MM.1S (cell line): Measurements from ENCODE around the gene CDC5L.

Experiments used
- DNase-seq: peaks from one replicate; pipeline ENCODE4 v3.0.0-alpha.2; 2015
- H2AFZ ChIP-seq: fragments of 300-600 bp; sonication (generic); 2 replicates; pipeline ENCODE4 v1.6.0; 2016; ENCODE audit warnings: antibody characterized with exemption, low read length
- H3F3A ChIP-seq: fragments of 300-600 bp; sonication (generic); 2 replicates; pipeline ENCODE4 v1.6.1; 2016; ENCODE audit warnings: mild to moderate bottlenecking, antibody characterized with exemption, low read length, moderate library complexity, mixed read lengths; ENCODE audit not compliant: insufficient read depth
- H3K27ac ChIP-seq: fragments of 300-600 bp; sonication (generic); 2 replicates; pipeline ENCODE4 v1.5.1; 2016; ENCODE audit warnings: mild to moderate bottlenecking, low read length
- H3K27me3 ChIP-seq: fragments of 300-600 bp; sonication (generic); replicated peaks from 2 replicates; pipeline ENCODE4 v1.6.0; 2016; ENCODE audit warnings: low read length; ENCODE audit not compliant: insufficient read depth
- H3K36me3 ChIP-seq: fragments of 300-600 bp; sonication (generic); replicated peaks from 2 replicates; pipeline ENCODE4 v1.6.1; 2016; ENCODE audit warnings: mild to moderate bottlenecking, low read length, mixed read lengths; ENCODE audit not compliant: insufficient read depth
- H3K4me1 ChIP-seq: fragments of 300-600 bp; sonication (generic); 2 replicates; pipeline ENCODE4 v1.6.1; 2016; ENCODE audit warnings: low read length, mixed read lengths
- H3K4me2 ChIP-seq: fragments of 300-600 bp; sonication (generic); 2 replicates; pipeline ENCODE4 v1.6.0; 2016; ENCODE audit warnings: low read depth, low read length
- H3K4me3 ChIP-seq: fragments of 300-600 bp; sonication (generic); 2 replicates; pipeline ENCODE4 v1.5.1; 2016; ENCODE audit warnings: low read length, mixed read lengths
- H3K79me2 ChIP-seq: fragments of 300-600 bp; sonication (generic); 2 replicates; pipeline ENCODE4 v1.6.1; 2016; ENCODE audit warnings: mixed run types, low read length, mixed read lengths
- H3K9ac ChIP-seq: fragments of 300-600 bp; sonication (generic); 2 replicates; pipeline ENCODE4 v1.6.1; 2016; ENCODE audit warnings: low read length, mixed read lengths
- H3K9me2 ChIP-seq: fragments of 300-600 bp; sonication (generic); replicated peaks from 2 replicates; pipeline ENCODE4 v1.6.1; 2016; ENCODE audit warnings: mild to moderate bottlenecking, low read length, mixed read lengths; ENCODE audit not compliant: insufficient read depth
- H3K9me3 ChIP-seq: fragments of 300-600 bp; sonication (generic); replicated peaks from 2 replicates; pipeline ENCODE4 v1.6.1; 2016; ENCODE audit warnings: mild to moderate bottlenecking, low read length, mixed read lengths; ENCODE audit not compliant: insufficient read depth
- H4K20me1 ChIP-seq: fragments of 300-600 bp; sonication (generic); 2 replicates; pipeline ENCODE4 v1.6.1; 2016; ENCODE audit warnings: mild to moderate bottlenecking, low read length, moderate library complexity, mixed read lengths; ENCODE audit not compliant: insufficient read depth
- EZH2 ChIP-seq: fragments of 300-600 bp; sonication (generic); optimal IDR thresholded peaks from 2 replicates; pipeline ENCODE3; 2017; ENCODE audit warnings: low read depth, mild to moderate bottlenecking, antibody characterized with exemption, low read length, mixed read lengths
- EZH2phosphoT487 ChIP-seq: fragments of 300-600 bp; sonication (generic); IDR thresholded peaks from 2 replicates; pipeline ENCODE4 v1.6.1; 2018; ENCODE audit warnings: antibody characterized with exemption, low read length
- TF ChIP-seq, protein P1 (sequence below): fragments of 300-600 bp; sonication (generic); IDR thresholded peaks from 2 replicates; pipeline ENCODE4 v1.5.1; 2016; ENCODE audit warnings: antibody characterized with exemption, low read length, mixed read lengths

Gene CDC5L

GRCh38 chr6:44399991-44400390 lies 12.5 kb downstream of the CDC5L start:
- no peak overlapping the region for H3K27ac ChIP-seq
- no peak overlapping the region for H3K9ac ChIP-seq
- no peak overlapping the region for H2AFZ ChIP-seq
- no peak overlapping the region for H3K4me3 ChIP-seq
- H3K4me2 ChIP-seq: no peak overlapping the region
- no peaks in the 10 kb centered on the region for H4K20me1 ChIP-seq
- no peak for DNase-seq
- no peaks in the 10 kb centered on the region for H3K9me2 ChIP-seq
- no peaks in the 10 kb centered on the region for H3K4me1 ChIP-seq
- H3K36me3 ChIP-seq: peaks cover 20% of the 10 kb centered on the region; the same call in 1 of the 2 replicates
- H3K79me2 ChIP-seq: peaks cover 53% of the 10 kb centered on the region
- no peaks in the 10 kb centered on the region for H3K9me3 ChIP-seq
- no peaks in the 10 kb centered on the region for H3K27me3 ChIP-seq
- TF ChIP-seq EZH2 (no peak), EZH2phosphoT487 (no peak)
- TF ChIP-seq, protein P1, sequence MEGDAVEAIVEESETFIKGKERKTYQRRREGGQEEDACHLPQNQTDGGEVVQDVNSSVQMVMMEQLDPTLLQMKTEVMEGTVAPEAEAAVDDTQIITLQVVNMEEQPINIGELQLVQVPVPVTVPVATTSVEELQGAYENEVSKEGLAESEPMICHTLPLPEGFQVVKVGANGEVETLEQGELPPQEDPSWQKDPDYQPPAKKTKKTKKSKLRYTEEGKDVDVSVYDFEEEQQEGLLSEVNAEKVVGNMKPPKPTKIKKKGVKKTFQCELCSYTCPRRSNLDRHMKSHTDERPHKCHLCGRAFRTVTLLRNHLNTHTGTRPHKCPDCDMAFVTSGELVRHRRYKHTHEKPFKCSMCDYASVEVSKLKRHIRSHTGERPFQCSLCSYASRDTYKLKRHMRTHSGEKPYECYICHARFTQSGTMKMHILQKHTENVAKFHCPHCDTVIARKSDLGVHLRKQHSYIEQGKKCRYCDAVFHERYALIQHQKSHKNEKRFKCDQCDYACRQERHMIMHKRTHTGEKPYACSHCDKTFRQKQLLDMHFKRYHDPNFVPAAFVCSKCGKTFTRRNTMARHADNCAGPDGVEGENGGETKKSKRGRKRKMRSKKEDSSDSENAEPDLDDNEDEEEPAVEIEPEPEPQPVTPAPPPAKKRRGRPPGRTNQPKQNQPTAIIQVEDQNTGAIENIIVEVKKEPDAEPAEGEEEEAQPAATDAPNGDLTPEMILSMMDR: no peak
- H3F3A ChIP-seq: no peaks in the 10 kb centered on the region

- Histone ChIP-seq H3K9ac (no peak overlapping the region), H4K20me1 (no peaks in the 10 kb centered on the region), H3K4me1 (no peaks in the 10 kb centered on the region), H3K9me2 (no peaks in the 10 kb centered on the region), H3K9me3 (no peaks in the 10 kb centered on the region), H3K4me2 (no peak overlapping the region), H3F3A (no peaks in the 10 kb centered on the region), H3K27me3 (no peaks in the 10 kb centered on the region), H3K4me3 (no peak overlapping the region), H3K36me3 (peaks cover 15% of the 10 kb centered on the region; the same call in 1 of the 2 replicates), H3K79me2 (peaks cover 47% of the 10 kb centered on the region), H3K27ac (no peak overlapping the region), H2AFZ (no peak overlapping the region)
- TF ChIP-seq EZH2 (no peak), EZH2phosphoT487 (no peak)
- TF ChIP-seq, protein P1: no peak
- no peak for DNase-seq
These were observed 13.1 kb downstream of the CDC5L start for GRCh38 chr6:44400572-44400971.

DNA sequence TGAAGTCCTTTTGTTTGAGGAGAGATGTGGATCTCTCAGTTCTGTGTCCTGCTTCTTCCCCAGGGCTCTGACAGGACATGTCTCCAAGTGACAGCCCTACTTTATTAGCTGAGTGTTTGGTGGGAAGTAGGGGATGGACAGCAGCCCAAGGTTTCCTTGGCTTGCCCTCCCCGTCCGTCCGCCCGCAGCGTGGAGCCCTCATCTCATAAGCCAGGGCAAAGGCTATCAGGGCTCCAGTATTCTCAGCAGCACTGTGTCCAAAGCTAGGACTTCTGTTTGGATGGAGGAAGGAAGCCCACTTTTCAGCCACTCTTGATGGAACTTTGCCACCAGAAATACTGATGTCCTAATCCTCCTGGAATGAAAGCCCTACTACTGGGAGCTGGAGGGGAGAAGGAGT lies 13.6 kb downstream of the CDC5L start:
- Histone ChIP-seq H2AFZ (no peak overlapping the region), H3K27me3 (no peaks in the 10 kb centered on the region), H4K20me1 (no peaks in the 10 kb centered on the region), H3K9ac (no peak overlapping the region), H3K4me1 (no peaks in the 10 kb centered on the region), H3K4me3 (no peak overlapping the region), H3K4me2 (no peak overlapping the region), H3K9me3 (no peaks in the 10 kb centered on the region), H3K79me2 (peaks cover 47% of the 10 kb centered on the region), H3F3A (no peaks in the 10 kb centered on the region), H3K9me2 (no peaks in the 10 kb centered on the region), H3K36me3 (peaks cover 11% of the 10 kb centered on the region; the same call in 1 of the 2 replicates), H3K27ac (no peak overlapping the region)
- TF ChIP-seq, protein P1: no peak
- no peak for TF ChIP-seq EZH2
- no peak for TF ChIP-seq EZH2phosphoT487
- DNase-seq: no peak
